ENCODE data around the gene TRPC6.

DNA sequence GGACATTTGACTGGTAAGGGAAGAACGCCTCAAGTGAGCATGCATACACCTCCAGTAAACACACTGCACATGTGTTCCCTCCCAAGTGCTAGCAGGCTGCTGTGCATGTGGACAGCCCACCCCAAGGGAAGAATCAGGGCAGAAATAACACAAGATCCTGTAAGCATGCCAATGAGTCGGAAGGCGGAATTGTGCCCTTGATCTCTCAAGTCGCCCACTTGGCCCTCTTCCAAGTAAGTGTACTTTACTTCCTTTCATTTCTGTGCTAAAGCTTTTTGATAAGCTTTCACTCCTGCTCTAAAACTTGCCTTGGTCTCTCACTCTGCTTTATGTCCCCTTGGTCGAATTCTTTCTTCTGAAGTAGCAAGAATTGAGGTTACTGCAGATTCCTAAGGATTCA lies 139.6 kb downstream of the TRPC6 start:
- TF ChIP-seq, protein P1, sequence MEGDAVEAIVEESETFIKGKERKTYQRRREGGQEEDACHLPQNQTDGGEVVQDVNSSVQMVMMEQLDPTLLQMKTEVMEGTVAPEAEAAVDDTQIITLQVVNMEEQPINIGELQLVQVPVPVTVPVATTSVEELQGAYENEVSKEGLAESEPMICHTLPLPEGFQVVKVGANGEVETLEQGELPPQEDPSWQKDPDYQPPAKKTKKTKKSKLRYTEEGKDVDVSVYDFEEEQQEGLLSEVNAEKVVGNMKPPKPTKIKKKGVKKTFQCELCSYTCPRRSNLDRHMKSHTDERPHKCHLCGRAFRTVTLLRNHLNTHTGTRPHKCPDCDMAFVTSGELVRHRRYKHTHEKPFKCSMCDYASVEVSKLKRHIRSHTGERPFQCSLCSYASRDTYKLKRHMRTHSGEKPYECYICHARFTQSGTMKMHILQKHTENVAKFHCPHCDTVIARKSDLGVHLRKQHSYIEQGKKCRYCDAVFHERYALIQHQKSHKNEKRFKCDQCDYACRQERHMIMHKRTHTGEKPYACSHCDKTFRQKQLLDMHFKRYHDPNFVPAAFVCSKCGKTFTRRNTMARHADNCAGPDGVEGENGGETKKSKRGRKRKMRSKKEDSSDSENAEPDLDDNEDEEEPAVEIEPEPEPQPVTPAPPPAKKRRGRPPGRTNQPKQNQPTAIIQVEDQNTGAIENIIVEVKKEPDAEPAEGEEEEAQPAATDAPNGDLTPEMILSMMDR (IDR thresholded peaks at IDR 0.05; ENCODE audit: low read depth, low read length, poor library complexity, severe bottlenecking): no peak
- TF ChIP-seq EZH2phosphoT487 (IDR thresholded peaks at IDR 0.05; ENCODE audit: borderline replicate concordance, low read length): no peak
